Osteocyte (in vitro differentiated cells): ENCODE data around the gene KSR2. TPM values are rescaled to one million over a fixed set of nuclear protein-coding genes. Genes with fewer than 3 reads are reported as not detected.
A peak's percentile ranks its signal among the peaks of the same experiment; 100 is the strongest.

Source experiments
- DNase-seq: peaks from one replicate; pipeline ENCODE4 v3.0.0; 2021; ENCODE audit warnings: mixed read lengths; ENCODE audit not compliant: unreplicated experiment; ENCODE audit errors: extremely low spot score
- H3K27ac Mint-ChIP-seq: one replicate; pipeline ENCODE4 v1.8.0; 2021; ENCODE audit warnings: mild to moderate bottlenecking, mixed read lengths; ENCODE audit not compliant: unreplicated experiment
- H3K27me3 Mint-ChIP-seq: one replicate; pipeline ENCODE4 v1.8.0; 2021; ENCODE audit warnings: mixed read lengths; ENCODE audit not compliant: unreplicated experiment
- H3K36me3 Mint-ChIP-seq: one replicate; pipeline ENCODE4 v1.8.0; 2021; ENCODE audit warnings: mixed read lengths; ENCODE audit not compliant: unreplicated experiment
- H3K4me1 Mint-ChIP-seq: one replicate; pipeline ENCODE4 v1.8.0; 2021; ENCODE audit warnings: mixed read lengths; ENCODE audit not compliant: unreplicated experiment
- H3K4me3 Mint-ChIP-seq: one replicate; pipeline ENCODE4 v1.8.0; 2021; ENCODE audit warnings: mild to moderate bottlenecking, moderate library complexity, mixed read lengths; ENCODE audit not compliant: unreplicated experiment
- H3K9me3 Mint-ChIP-seq: one replicate; pipeline ENCODE4 v1.8.0; 2021; ENCODE audit warnings: mixed read lengths; ENCODE audit not compliant: unreplicated experiment
- total RNA-seq: library from RNA; stranded (reverse); gene quantifications from 2 replicates; pipeline ENCODE4 v1.2.1, GENCODE V29; 2021
- TF ChIP-seq, protein P1 (sequence below): fragments of 200-600 bp; sonication (generic); IDR thresholded peaks from 2 replicates; pipeline ENCODE4 v1.5.0; 2021; ENCODE audit warnings: antibody characterized with exemption, mild to moderate bottlenecking, moderate library complexity

Gene KSR2
- total RNA-seq, 1 donor from 2014 or later, result not detected

DNA sequence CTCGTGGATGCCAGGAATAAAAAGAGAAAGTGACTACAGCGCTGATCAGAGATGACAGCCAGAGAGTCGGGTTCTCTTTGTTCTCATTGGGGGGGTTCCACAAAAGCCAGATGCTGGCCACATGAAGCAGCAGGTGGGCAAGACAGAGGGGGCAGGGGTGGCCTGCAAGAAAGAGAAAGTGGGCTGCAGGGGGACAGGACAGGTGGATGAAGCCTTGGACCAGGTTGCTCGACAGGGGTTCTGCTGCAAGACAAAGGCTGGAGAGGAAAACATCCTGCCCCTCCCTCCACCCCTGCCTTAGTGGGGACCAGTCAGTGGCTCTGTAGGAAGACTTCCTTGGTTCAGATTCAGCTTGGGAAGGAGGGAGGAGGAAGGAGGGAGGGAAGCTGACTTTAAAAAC lies 126.2 kb downstream of the KSR2 start:
- TF ChIP-seq, protein P1, sequence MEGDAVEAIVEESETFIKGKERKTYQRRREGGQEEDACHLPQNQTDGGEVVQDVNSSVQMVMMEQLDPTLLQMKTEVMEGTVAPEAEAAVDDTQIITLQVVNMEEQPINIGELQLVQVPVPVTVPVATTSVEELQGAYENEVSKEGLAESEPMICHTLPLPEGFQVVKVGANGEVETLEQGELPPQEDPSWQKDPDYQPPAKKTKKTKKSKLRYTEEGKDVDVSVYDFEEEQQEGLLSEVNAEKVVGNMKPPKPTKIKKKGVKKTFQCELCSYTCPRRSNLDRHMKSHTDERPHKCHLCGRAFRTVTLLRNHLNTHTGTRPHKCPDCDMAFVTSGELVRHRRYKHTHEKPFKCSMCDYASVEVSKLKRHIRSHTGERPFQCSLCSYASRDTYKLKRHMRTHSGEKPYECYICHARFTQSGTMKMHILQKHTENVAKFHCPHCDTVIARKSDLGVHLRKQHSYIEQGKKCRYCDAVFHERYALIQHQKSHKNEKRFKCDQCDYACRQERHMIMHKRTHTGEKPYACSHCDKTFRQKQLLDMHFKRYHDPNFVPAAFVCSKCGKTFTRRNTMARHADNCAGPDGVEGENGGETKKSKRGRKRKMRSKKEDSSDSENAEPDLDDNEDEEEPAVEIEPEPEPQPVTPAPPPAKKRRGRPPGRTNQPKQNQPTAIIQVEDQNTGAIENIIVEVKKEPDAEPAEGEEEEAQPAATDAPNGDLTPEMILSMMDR, result no peak
- H3K4me1 Mint-ChIP-seq, result no peaks in the 10 kb centered on the region
- H3K27ac Mint-ChIP-seq, result no peak overlapping the region
- H3K4me3 Mint-ChIP-seq, result no peak overlapping the region
- peaks cover 61% of the 10 kb centered on the region for H3K27me3 Mint-ChIP-seq
- DNase-seq, result no peak
- H3K9me3 Mint-ChIP-seq, result peaks cover 9% of the 10 kb centered on the region
- no peaks in the 10 kb centered on the region for H3K36me3 Mint-ChIP-seq

DNA sequence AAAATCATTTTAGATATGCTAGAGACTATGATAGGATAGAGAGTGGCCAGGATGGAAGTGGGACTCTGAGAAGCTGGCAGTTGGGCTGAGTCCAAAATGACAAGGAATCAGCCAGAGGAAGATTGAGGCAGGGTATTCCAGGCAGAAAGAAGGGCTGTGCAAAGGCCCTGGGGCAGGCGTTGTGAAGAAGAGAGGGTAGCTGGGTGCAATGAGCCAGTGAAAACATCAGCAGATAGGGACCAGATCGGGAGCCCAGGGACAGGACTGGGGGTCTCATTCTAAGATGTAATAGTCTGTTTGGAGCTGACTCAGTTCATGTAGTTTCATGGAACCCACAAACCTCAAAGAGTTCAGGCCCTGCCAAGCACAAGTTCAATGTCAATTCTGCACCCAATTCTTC lies 126.6 kb downstream of the KSR2 start:
- H3K27me3 Mint-ChIP-seq, result peaks cover 62% of the 10 kb centered on the region
- TF ChIP-seq, protein P1, result no peak
- no peak overlapping the region for H3K27ac Mint-ChIP-seq
- H3K4me1 Mint-ChIP-seq, result peaks cover 1% of the 10 kb centered on the region
- H3K36me3 Mint-ChIP-seq, result no peaks in the 10 kb centered on the region
- no peak for DNase-seq
- H3K4me3 Mint-ChIP-seq, result no peak overlapping the region
- H3K9me3 Mint-ChIP-seq, result peaks cover 9% of the 10 kb centered on the region

DNA sequence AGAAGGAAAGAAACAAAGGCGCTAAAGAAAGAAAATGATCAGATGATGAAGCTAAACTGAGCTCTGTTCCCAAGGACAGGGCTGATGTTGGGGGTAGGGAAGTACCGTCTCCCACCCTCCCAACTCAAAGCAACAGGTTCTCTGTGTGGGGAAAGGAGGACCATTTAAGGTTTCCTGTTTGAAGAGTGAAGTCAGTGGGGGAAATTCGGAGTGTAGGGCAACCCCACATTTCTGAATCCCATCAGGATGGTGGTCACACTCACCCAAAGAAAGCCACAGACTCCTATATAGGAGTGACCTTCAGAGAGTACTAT lies 131.1 kb downstream of the KSR2 start:
- H3K27ac Mint-ChIP-seq, result no peak overlapping the region
- no peaks in the 10 kb centered on the region for H3K9me3 Mint-ChIP-seq
- no peak overlapping the region for H3K4me3 Mint-ChIP-seq
- no peak for DNase-seq
- TF ChIP-seq, protein P1, result no peak
- peaks cover 30% of the 10 kb centered on the region for H3K27me3 Mint-ChIP-seq
- H3K36me3 Mint-ChIP-seq, result no peaks in the 10 kb centered on the region
- H3K4me1 Mint-ChIP-seq, result peaks cover 4% of the 10 kb centered on the region

DNA sequence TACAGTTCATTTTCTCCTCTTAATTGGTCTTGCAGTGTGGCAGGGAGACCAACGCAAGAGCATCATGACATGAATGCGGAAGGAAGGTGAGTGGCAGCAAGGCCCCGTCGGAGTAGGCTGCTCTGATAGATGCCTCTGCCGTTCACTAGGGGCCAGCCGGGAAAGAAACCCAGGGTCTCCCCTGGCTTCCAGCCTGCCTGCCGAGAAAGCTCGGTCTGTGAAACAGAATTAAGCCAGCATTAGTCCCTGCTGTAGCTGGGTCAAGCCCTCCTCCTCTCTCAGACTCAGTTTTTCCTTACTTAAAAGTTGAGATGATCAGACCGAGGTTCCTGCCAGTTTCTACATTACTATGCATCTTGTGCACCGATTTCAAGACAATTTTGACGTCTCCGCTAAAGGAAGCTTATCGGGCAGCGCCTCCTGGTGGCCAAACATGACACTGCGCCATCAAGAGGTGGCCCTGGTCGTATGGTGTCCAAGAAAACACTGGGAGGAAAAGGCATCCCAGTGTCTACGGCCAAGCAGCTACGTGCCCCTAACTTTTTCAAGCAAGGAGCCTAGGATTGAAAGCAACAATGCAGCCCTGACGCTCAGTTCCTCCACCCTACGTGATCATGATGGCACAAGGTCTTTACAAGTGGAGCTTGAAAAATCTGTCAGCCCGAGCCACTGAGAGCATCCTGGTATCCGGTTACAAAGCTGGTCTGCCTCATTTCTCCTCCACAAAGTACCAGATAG lies 131.6 kb downstream of the KSR2 start:
- DNase-seq, result peak; percentile 92
- Mint-ChIP-seq H3K4me3 (no peak overlapping the region), H3K27me3 (peaks cover 24% of the 10 kb centered on the region)

DNA sequence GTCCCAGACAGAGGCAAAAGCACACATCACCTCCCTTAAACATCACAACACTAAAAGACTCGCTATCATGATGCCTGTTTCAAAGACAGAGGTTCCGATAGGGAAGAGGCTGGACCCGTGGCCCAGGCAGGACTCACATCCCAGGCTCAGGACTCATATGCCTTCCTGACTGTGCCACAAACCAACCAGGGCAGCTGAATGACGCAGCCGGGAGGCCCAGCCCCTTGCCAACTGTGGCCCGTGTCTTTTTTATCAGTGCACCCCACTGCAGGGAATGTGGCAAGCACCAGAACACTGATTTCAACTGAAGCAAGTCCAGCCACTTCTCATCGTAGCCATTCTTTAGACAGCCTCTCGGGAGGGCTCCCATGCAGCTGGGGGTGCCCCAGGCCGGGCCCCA lies 132.3 kb downstream of the KSR2 start:
- Mint-ChIP-seq H3K9me3 (no peaks in the 10 kb centered on the region), H3K27me3 (peaks cover 20% of the 10 kb centered on the region), H3K36me3 (no peaks in the 10 kb centered on the region), H3K4me1 (peaks cover 4% of the 10 kb centered on the region), H3K4me3 (no peak overlapping the region), H3K27ac (no peak overlapping the region)
- TF ChIP-seq, protein P1, result no peak
- no peak for DNase-seq

More for the DNA sequence above, 131.6 kb downstream of the KSR2 start:
- TF ChIP-seq, protein P1, result peak; percentile 99
- Mint-ChIP-seq H3K9me3 (no peaks in the 10 kb centered on the region), H3K4me1 (peaks cover 4% of the 10 kb centered on the region), H3K27ac (no peak overlapping the region), H3K36me3 (no peaks in the 10 kb centered on the region)
